HUES6 (cell line): ENCODE measurements around the gene PQBP1.
A peak's percentile ranks its signal among the peaks of the same experiment; 100 is the strongest.
"Not testable (repeated sequence)": the region's sequence is repeated elsewhere in the genome, so short reads cannot be mapped to it uniquely, and the experiment has no call there.

Experiments used
- H3K27ac ChIP-seq: 2 replicates; pipeline ENCODE4 v1.7.0; 2013; ENCODE audit warnings: low read depth, mild to moderate bottlenecking, low read length, inconsistent platforms
- H3K27me3 ChIP-seq: 2 replicates; pipeline ENCODE4 v1.6.1; 2013; ENCODE audit warnings: low read length; ENCODE audit not compliant: control insufficient read depth, insufficient read depth
- H3K36me3 ChIP-seq: 2 replicates; pipeline ENCODE4 v1.6.1; 2013; ENCODE audit warnings: low read length; ENCODE audit not compliant: control insufficient read depth, insufficient read depth
- H3K4me1 ChIP-seq: 2 replicates; pipeline ENCODE4 v1.6.1; 2013; ENCODE audit warnings: low read length; ENCODE audit not compliant: control insufficient read depth, insufficient read depth
- H3K4me3 ChIP-seq: 2 replicates; pipeline ENCODE4 v1.5.1; 2013; ENCODE audit warnings: low read depth, low read length
- H3K9ac ChIP-seq: one replicate; pipeline ENCODE4 v1.6.1; 2013; ENCODE audit warnings: mild to moderate bottlenecking, low read length
- H3K9me3 ChIP-seq: 2 replicates; pipeline ENCODE4 v1.6.1; 2013; ENCODE audit warnings: low read depth, low read length; ENCODE audit not compliant: control insufficient read depth, insufficient read depth

Gene PQBP1, protein sequence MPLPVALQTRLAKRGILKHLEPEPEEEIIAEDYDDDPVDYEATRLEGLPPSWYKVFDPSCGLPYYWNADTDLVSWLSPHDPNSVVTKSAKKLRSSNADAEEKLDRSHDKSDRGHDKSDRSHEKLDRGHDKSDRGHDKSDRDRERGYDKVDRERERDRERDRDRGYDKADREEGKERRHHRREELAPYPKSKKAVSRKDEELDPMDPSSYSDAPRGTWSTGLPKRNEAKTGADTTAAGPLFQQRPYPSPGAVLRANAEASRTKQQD

DNA sequence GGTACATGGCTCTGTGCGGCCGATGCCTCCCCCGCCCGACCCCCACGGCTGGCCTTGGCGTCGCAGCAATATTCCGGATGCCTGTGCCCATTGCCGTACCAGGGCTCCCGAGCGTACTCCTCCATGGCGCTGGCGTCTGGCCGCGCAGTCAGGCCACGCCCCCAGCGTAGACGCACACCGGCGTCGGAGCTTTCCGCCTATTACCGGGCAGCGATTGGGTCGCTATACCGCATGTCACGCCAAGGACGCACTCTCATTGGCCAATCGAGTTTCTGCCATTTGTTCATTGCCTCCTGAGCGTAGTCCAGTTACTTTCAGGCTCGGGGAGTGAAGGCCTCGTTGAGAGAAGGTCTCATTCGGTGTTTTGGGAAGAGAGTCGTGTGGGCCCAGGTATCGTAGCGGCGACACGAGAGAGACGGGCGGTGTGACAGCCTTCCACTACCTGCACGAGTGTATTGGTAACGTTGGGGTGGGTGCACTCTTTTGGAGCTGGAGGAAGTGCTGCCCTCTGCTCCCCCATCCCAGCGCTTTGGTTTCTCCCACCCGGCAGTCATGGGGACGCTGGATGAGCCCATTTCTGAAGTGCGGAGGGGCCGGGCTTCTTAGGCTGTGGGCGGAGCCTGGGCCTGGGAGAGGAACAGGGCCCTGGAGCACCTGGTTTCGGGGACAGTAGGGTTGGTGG, at the start of gene PQBP1, which contains the start of gene TIMM17B:
Gene PQBP1, plus strand, starts transcription at position 306 of the 682 bp plus-strand sequence. CDS start 580 bp downstream, outside the sequence.
Gene TIMM17B, minus strand, starts transcription at position 144 of the 682 bp plus-strand sequence. Its CDS starts 19 bp downstream, at position 125.
- H3K4me3 ChIP-seq, result peak within 1 kb of the TSS; percentile 92
- H3K27ac ChIP-seq, result peak within 1 kb of the TSS; percentile 83; the same call in 1 of the 2 replicates
- H3K4me1 ChIP-seq, result no peaks in the 10 kb centered on the region; the same call in 1 of the 2 replicates
- H3K9ac ChIP-seq, result peak within 1 kb of the TSS; percentile 95
- no peaks in the 10 kb centered on the region for H3K27me3 ChIP-seq
- H3K9me3 ChIP-seq, result peaks cover 8% of the 10 kb centered on the region; the same call in 1 of the 2 replicates
- peaks cover 34% of the 10 kb centered on the region for H3K36me3 ChIP-seq

DNA sequence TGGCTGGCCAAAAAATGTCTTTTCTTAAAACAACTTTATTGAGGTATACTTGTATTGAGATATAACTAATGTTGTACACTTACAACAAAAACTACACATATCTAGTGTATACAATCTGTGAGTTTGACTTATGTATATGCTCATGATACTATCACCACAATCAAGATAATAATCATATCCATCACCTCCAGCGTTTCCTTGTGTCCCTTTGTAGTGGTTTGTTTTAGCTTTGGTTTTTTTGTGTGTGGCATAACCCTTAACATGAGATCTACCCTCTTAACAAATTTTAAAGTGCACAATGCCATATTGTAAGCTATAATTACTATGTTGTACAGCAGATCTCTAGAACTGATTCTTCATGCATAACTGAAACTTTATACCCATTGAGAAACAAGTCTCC, 48.9 kb upstream of the PQBP1 start:
- Histone ChIP-seq H3K9me3 (peaks cover 29% of the 10 kb centered on the region), H3K4me3 (no peak overlapping the region), H3K36me3 (no peaks in the 10 kb centered on the region), H3K27me3 (no peaks in the 10 kb centered on the region), H3K4me1 (no peaks in the 10 kb centered on the region), H3K27ac (no peak overlapping the region), H3K9ac (no peak overlapping the region)

DNA sequence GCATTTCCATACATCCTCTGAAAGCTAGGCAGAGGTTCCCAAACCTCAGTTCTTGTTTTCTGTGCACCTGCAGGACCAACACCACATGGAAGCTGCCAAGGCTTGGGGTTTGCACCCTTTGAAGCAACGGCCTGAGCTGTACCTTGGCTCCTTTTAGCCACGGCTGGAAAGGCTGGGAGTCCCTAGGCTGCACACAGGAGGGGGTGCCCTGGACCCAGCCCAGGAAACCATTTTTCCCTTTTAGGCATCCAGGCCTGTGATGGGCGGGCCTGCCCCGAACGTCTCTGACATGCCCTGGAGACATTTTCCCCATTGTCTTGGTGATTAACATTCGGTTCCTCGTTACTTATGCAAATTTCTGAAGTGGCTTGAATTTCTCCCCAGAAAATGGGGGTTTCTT, 44.9 kb upstream of the PQBP1 start:
- H3K4me3 ChIP-seq, result no peak overlapping the region
- H3K36me3 ChIP-seq, result no peaks in the 10 kb centered on the region
- H3K9me3 ChIP-seq, result peaks cover 26% of the 10 kb centered on the region
- H3K27me3 ChIP-seq, result no peaks in the 10 kb centered on the region
- H3K4me1 ChIP-seq, result no peaks in the 10 kb centered on the region
- H3K27ac ChIP-seq, result no peak overlapping the region
- H3K9ac ChIP-seq, result no peak overlapping the region

DNA sequence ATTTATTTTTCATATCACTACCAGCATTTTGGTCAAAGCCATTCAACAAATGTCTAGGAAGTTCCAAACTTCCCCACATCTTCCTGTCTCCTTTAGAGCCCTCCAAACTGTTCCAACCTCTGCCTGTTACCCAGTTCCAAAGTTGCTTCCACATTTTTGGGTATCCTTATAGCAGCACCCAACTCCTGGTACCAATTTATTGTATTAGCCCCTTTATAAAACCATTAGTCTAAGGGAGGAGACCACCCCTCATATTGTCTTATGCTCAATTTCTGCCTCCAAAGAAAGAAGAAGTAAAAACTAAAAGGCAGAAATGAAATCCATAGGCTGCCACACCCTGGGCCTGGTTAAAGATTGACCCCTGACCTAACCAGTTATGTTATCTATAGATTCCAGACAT, 44.2 kb upstream of the PQBP1 start:
- not testable (repeated sequence) for H3K9ac ChIP-seq, H3K36me3 ChIP-seq, H3K27ac ChIP-seq, H3K4me1 ChIP-seq, H3K4me3 ChIP-seq, H3K27me3 ChIP-seq
- H3K9me3 ChIP-seq, result peaks cover 26% of the 10 kb centered on the region

DNA sequence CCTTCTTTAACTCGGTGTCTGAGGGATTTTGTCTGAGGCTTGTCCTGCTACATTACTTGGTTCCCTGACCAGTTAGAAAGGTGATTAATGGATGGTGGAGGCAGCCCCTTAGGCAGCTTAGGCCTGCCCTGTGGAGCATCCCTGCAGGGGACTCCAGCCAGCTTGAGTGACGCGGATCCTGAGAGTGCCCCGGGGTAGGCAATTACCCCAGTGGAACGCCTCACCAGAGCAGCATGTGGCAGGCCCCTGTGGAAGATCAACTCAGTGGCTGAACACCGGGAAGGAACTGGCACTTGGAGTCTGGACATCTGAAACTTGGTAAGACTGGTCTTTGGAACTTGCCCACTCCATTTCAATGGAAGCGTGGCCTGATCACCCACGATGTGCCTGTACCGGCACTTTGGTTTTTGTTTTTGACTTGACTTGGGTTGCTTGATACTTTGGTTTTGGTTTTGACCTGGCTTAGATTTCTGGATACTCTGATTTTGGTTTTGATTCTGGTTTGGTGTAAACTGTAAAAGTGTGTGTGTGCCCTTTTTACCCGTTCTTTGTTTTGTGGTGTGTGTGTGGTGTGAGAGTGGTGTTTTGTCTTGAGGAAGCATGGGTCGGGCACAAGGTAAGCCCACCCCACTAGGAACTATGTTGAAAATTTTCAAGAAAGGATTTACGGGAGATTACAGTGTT, 43.5 kb upstream of the PQBP1 start:
- H3K36me3 ChIP-seq, H3K4me1 ChIP-seq, H3K4me3 ChIP-seq, H3K27me3 ChIP-seq, H3K27ac ChIP-seq, H3K9ac ChIP-seq: not testable (repeated sequence)
- peaks cover 26% of the 10 kb centered on the region for H3K9me3 ChIP-seq

DNA sequence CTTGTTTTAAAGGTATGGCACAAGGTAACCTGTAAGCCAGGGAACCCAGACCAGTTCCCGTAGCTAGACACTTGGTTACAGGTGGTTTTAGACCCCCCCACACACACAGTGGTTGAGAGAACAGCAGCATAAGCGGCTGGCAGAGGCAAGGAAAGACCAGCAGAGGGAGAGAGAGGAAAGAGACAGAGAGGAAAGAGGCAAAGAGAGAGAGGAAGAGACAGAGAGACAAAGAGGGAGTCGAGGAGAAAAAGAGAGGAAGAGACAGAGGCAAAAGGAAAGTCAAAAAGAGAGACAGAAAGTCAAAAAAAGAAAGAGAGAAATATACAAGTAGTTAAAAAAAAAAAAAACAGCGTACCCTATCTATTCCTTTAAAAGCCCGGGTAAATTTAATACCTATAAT, 42.8 kb upstream of the PQBP1 start:
- Histone ChIP-seq H3K9ac (no peak overlapping the region), H3K27ac (no peak overlapping the region), H3K4me3 (no peak overlapping the region), H3K36me3 (no peaks in the 10 kb centered on the region), H3K27me3 (no peaks in the 10 kb centered on the region), H3K4me1 (no peaks in the 10 kb centered on the region), H3K9me3 (peaks cover 26% of the 10 kb centered on the region)

DNA sequence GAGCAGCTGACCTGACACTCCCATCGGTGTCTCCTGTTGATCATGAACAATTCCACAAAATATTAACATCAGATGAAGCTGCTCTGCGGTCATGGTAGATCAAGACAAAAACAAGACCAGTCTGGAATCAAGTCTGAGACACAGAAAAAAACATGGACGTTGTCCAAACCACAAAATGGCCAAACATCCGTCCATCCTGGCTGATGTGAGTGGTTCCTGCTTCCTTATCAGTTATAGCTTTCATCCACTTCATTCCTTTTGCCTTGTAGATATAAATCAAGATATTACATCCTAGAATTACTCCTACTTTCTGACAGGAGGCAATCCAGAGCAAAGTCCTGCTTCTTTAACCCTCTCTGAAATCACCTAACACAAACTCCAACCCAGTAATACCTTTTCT, 33.5 kb upstream of the PQBP1 start:
- H3K9ac ChIP-seq, result no peak overlapping the region
- no peak overlapping the region for H3K27ac ChIP-seq
- H3K9me3 ChIP-seq, result peaks cover 11% of the 10 kb centered on the region; the same call in 1 of the 2 replicates
- no peaks in the 10 kb centered on the region for H3K27me3 ChIP-seq
- peaks cover 7% of the 10 kb centered on the region; the same call in 1 of the 2 replicates for H3K4me1 ChIP-seq
- no peak overlapping the region for H3K4me3 ChIP-seq
- H3K36me3 ChIP-seq, result no peaks in the 10 kb centered on the region

DNA sequence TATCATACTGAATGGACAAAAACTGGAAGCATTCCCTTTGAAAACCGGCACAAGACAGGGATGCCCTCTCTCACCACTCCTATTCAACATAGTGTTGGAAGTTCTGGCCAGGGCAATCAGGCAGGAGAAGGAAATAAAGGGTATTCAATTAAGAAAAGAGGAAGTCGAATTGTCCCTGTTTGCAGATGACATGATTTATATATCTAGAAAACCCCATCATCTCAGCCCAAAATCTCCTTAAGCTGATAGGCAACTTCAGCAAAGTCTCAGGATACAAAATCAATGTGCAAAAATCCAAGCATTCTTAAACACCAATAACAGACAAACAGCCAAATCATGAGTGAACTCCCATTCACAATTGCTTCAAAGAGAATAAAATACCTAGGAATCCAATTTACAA, 25.7 kb upstream of the PQBP1 start:
- not testable (repeated sequence) for H3K27ac ChIP-seq, H3K36me3 ChIP-seq, H3K9me3 ChIP-seq

DNA sequence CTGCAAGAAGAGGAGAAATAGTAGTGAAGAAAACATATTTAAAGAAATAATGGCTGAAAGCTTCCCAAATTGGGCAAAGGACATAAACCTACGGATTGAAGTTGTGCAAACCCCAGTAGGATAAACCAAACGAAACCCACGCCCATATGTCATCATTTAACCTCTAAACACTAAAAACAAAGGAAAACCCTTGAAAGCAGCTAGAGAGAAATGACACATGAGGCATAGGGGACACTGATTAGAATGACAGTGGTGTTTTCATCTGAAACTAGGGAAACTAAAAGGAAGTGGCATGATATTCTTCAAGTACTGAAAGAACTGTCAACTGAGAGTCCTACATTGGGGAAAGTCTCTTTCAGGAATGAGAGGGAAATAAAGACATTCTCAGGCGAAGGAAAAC, 20.8 kb upstream of the PQBP1 start:
- not testable (repeated sequence) for H3K9ac ChIP-seq, H3K4me3 ChIP-seq

More for the DNA sequence above, 25.7 kb upstream of the PQBP1 start:
- not testable (repeated sequence) for H3K9ac ChIP-seq, H3K4me3 ChIP-seq, H3K4me1 ChIP-seq, H3K27me3 ChIP-seq

DNA sequence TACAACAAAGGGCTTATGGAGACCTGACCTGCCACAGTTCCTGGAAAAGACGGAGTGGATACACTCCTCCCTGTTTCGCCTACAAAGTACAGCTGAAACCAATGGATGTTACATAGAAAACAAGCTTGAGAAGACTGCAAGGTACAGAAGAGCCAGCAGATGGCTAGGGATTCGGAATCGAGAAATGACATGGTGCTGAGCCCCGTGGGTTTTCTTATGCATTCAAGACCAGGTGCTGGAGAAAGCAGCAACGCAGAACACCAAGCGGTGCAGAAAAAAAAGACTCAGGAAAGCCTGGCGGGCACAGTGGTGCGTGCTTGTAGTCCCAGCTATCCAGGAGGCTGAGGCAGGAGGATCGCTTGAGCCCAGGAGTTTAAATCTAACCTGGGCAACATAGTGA, 14.0 kb upstream of the PQBP1 start:
- Histone ChIP-seq H3K9me3 (no peaks in the 10 kb centered on the region; the same call in 1 of the 2 replicates), H3K36me3 (no peaks in the 10 kb centered on the region), H3K9ac (no peak overlapping the region)

More for the DNA sequence above, 20.8 kb upstream of the PQBP1 start:
- not testable (repeated sequence) for H3K4me1 ChIP-seq, H3K9me3 ChIP-seq, H3K27ac ChIP-seq, H3K27me3 ChIP-seq, H3K36me3 ChIP-seq

DNA sequence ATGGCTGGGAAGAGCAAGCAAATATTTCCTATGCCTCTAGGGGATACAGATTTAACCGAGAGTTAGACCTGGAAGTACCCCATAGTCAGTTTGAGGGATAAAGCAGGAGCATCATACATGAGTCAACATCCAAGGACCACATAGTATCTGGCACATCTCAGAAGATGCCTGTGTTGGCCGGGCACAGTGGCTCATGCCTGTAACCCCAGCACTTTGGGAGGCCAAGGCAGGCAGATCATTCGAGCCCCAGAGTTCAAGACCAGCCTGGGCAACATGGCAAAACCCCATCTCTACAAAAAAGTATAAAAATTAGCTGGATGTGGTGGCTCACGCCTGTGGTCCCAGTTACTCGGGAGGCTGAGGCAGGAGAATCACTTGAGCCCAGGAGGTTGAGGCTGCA, 11.1 kb upstream of the PQBP1 start:
- not testable (repeated sequence) for H3K27me3 ChIP-seq, H3K4me1 ChIP-seq, H3K9me3 ChIP-seq, H3K4me3 ChIP-seq, H3K36me3 ChIP-seq, H3K9ac ChIP-seq, H3K27ac ChIP-seq

More for the DNA sequence above, 14.0 kb upstream of the PQBP1 start:
- H3K4me1 ChIP-seq, result no peaks in the 10 kb centered on the region
- no peak overlapping the region for H3K4me3 ChIP-seq
- H3K27ac ChIP-seq, result no peak overlapping the region
- no peaks in the 10 kb centered on the region for H3K27me3 ChIP-seq
